ENCODE data around the gene OR6Q1.

Gene OR6Q1

DNA sequence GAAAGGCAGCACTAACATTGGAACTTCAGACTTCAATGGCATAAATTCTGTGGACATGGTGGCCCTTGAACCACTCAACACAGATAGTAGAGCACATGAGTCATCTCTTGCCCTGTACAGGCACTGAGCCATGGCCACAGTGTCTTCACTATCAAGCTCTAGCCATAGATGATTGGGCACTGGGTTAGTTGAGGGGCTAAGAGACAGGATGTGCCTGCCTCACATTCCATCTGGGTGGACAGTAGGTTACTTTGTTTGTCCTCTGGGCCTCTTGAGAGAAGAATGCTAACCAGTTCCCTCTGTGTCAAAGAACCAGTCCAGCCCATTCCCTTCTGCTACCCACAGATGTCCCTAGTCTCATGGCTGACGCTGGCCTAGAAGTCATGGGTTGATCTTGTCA lies 39.8 kb downstream of the OR6Q1 start:
- H3K4me3 Mint-ChIP-seq, result no peak overlapping the region
- H3K27ac Mint-ChIP-seq, result no peak overlapping the region
- H3K36me3 Mint-ChIP-seq (ENCODE audit: low read depth), result no peaks in the 10 kb centered on the region
- H3K9me3 Mint-ChIP-seq, result no peaks in the 10 kb centered on the region
- no peaks in the 10 kb centered on the region for H3K4me1 Mint-ChIP-seq (ENCODE audit: low read depth)
- no peaks in the 10 kb centered on the region for H3K27me3 Mint-ChIP-seq (ENCODE audit: low read depth)

DNA sequence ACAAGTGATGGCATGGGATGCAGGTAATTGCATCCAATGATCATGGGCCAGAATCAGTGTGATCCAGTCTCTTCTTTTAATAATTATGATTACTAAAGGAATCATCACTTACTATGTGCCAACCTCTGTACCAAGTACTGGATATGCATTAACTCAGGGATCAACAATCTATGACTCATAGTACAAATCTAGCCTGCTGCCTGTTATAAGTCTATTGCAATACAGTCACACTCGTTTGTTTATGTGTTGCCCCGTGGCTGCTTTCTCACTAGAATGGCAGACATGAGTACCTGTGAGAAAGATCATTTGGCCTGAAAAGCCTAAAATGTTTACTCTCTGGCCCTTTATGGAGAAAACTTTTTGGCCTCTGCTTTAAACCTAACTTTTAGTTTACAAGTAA lies 45.0 kb downstream of the OR6Q1 start:
- Mint-ChIP-seq H3K36me3 (ENCODE audit: low read depth) (no peaks in the 10 kb centered on the region), H3K27me3 (ENCODE audit: low read depth) (no peaks in the 10 kb centered on the region), H3K4me3 (no peak overlapping the region), H3K4me1 (ENCODE audit: low read depth) (no peaks in the 10 kb centered on the region), H3K27ac (no peak overlapping the region), H3K9me3 (no peaks in the 10 kb centered on the region)
